GM12878 (cell line): Measurements from ENCODE around the gene SPOP. TPM values are rescaled to one million over a fixed set of nuclear protein-coding genes. Genes with fewer than 3 reads are reported as not detected.
A peak's percentile ranks its signal among the peaks of the same experiment; 100 is the strongest.

Experiments used
- BCL11A ChIP-seq: IDR thresholded peaks from 2 replicates; pipeline ENCODE4 v1.6.1; 2011; ENCODE audit warnings: low read depth, low read length
- BHLHE40 ChIP-seq, 2 experiments: fragments of 450-650 bp in 1 of 2; IDR thresholded peaks; 2 replicates each; pipeline ENCODE4 v1.6.1; 2011 to 2017; ENCODE audit warnings: low read depth in 2 of 2, borderline replicate concordance in 1 of 2, improper control_type of control experiment in 1 of 2, low read length in 1 of 2, mild to moderate bottlenecking in 1 of 2
- CHD1 ChIP-seq: IDR thresholded peaks from 2 replicates; pipeline ENCODE4 v1.6.1; 2012; ENCODE audit warnings: low read depth, low read length, improper control_type of control experiment
- FOS ChIP-seq: IDR thresholded peaks from 3 replicates; pipeline ENCODE4 v1.6.1; 2011; ENCODE audit warnings: borderline replicate concordance; ENCODE audit not compliant: insufficient read length; ENCODE audit errors: extremely low read depth
- FOXM1 ChIP-seq: IDR thresholded peaks from 2 replicates; pipeline ENCODE4 v1.6.1; 2012; ENCODE audit warnings: low read depth, mild to moderate bottlenecking, inconsistent platforms, low read length, moderate library complexity
- PAX5 ChIP-seq: IDR thresholded peaks from 2 replicates; pipeline ENCODE4 v1.6.1; 2011; ENCODE audit warnings: low read depth, low read length, borderline replicate concordance
- PML ChIP-seq: IDR thresholded peaks from 2 replicates; pipeline ENCODE4 v1.6.1; 2012; ENCODE audit warnings: low read length, inconsistent platforms
- RAD21 ChIP-seq: IDR thresholded peaks from 2 replicates; pipeline ENCODE4 v1.6.1; 2011; ENCODE audit warnings: mild to moderate bottlenecking, low read depth, low read length, moderate library complexity; ENCODE audit not compliant: insufficient read depth
- SIX5 ChIP-seq: IDR thresholded peaks from 2 replicates; pipeline ENCODE4 v1.6.1; 2011; ENCODE audit warnings: mild to moderate bottlenecking, low read depth, low read length, moderate library complexity; ENCODE audit not compliant: severe bottlenecking
- SMARCA5 ChIP-seq: fragments of 450-650 bp; IDR thresholded peaks from 2 replicates; pipeline ENCODE4 v1.6.1; 2017; ENCODE audit warnings: mild to moderate bottlenecking
- polyA plus RNA-seq, 11 experiments: library from polyadenylated mRNA; depleted of rRNA in 4 of 11; unstranded in 6 of 11; stranded (reverse) in 5 of 11; fragments of >200 nt; fragmentation: Nextera tagmentation in 4 of 11; fragmentation: Illumina TruSeq in 1 of 11; extraction: Ambion mirVana in 4 of 11; extraction: Trizol in 1 of 11; gene quantifications; 1 replicate in 1 of 11; 2 replicates in 10 of 11; pipeline versions ENCODE4 v1.2.1 to v1.2.3, GENCODE V29; 2011 to 2016; ENCODE audit warnings: inconsistent platforms in 2 of 11, missing spikeins in 2 of 11, low read depth in 1 of 11
- total RNA-seq, 4 experiments: library from RNA; depleted of rRNA in 3 of 4; stranded (reverse); fragments of >200 nt in 3 of 4; fragmentation: Illumina TruSeq in 1 of 4; extraction: Trizol in 1 of 4; gene quantifications; 2 replicates each; pipeline versions ENCODE4 v1.2.1 to v1.2.3, GENCODE V29; 2013 to 2021
- TF ChIP-seq, protein P1 (sequence below): fragments of 450-650 bp; formaldehyde crosslinking; IDR thresholded peaks from 2 replicates; pipeline ENCODE4 v1.4.0; 2020; ENCODE audit warnings: mild to moderate bottlenecking, moderate library complexity
- TF ChIP-seq, protein P2 (sequence below): fragments of 450-650 bp; IDR thresholded peaks from 2 replicates; pipeline ENCODE4 v1.6.1; 2017; ENCODE audit warnings: low read depth, mild to moderate bottlenecking, moderate library complexity

Gene SPOP
- total and polyA plus RNA-seq, 10 of the 15 experiments (the other 5 are each of a cell fraction or from before 2014, with no cell fraction given) = 35.1 to 80.4 (median 44.7) TPM

DNA sequence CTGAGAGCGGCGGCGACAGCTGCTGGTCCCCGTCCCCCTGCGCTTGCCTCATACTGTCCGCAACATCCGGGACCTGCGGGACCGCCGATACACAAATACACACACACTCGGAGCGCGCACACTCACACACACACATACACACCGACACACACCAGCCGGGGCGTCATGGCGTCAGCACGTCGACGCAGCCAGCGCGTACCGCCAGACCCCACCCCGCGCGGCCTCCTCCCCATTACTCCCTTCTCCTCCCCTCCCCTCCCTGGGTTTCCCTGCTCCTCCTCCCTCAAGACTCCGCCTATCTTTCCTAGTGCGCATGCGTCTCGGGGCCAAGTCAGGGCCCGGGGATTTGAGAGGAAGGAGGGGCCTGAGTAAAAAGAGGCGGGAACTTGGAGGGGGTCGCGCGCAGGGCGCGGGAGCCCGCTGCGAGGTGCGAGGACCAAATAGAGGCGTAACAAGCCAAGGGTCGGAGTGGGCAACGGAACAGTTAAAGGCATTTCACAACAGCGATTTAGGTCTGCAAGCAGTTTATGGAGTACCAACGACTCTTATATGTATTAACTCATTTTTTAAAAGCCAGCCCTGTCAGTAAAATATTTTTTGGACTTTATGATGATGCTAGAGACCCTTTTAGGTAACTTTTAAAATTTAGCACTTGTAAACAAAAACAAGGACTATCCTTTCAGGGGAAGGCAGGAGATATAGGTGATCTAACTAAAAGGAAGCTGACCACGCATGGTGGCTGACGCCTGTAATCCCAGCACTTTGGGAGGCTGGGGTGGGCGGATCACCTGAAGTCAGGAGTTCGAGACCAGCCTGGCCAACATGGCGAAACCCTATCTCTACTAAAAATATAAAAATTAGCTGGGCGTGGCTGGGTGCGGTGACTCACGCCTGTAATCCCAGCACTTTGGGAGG, at the start of gene SPOP (continued):
- TF ChIP-seq, protein P1, sequence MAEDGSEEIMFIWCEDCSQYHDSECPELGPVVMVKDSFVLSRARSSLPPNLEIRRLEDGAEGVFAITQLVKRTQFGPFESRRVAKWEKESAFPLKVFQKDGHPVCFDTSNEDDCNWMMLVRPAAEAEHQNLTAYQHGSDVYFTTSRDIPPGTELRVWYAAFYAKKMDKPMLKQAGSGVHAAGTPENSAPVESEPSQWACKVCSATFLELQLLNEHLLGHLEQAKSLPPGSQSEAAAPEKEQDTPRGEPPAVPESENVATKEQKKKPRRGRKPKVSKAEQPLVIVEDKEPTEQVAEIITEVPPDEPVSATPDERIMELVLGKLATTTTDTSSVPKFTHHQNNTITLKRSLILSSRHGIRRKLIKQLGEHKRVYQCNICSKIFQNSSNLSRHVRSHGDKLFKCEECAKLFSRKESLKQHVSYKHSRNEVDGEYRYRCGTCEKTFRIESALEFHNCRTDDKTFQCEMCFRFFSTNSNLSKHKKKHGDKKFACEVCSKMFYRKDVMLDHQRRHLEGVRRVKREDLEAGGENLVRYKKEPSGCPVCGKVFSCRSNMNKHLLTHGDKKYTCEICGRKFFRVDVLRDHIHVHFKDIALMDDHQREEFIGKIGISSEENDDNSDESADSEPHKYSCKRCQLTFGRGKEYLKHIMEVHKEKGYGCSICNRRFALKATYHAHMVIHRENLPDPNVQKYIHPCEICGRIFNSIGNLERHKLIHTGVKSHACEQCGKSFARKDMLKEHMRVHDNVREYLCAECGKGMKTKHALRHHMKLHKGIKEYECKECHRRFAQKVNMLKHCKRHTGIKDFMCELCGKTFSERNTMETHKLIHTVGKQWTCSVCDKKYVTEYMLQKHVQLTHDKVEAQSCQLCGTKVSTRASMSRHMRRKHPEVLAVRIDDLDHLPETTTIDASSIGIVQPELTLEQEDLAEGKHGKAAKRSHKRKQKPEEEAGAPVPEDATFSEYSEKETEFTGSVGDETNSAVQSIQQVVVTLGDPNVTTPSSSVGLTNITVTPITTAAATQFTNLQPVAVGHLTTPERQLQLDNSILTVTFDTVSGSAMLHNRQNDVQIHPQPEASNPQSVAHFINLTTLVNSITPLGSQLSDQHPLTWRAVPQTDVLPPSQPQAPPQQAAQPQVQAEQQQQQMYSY (CRISPR knock-in tag) = no peak
- TF ChIP-seq CHD1 (no peak), BHLHE40 (IDR thresholded peaks at IDR 0.05; ENCODE audit: borderline replicate concordance in 1 of 2, low read depth in 2 of 2, low read length in 1 of 2) (peak; percentile 8 to 61; a peak in 1 of 4 replicates), SIX5 (peak; percentile 17), BCL11A (no peak), PML (no peak), FOS (no peak), PAX5 (no peak), FOXM1 (no peak), RAD21 (no peak), SMARCA5 (no peak)
- TF ChIP-seq, protein P2, sequence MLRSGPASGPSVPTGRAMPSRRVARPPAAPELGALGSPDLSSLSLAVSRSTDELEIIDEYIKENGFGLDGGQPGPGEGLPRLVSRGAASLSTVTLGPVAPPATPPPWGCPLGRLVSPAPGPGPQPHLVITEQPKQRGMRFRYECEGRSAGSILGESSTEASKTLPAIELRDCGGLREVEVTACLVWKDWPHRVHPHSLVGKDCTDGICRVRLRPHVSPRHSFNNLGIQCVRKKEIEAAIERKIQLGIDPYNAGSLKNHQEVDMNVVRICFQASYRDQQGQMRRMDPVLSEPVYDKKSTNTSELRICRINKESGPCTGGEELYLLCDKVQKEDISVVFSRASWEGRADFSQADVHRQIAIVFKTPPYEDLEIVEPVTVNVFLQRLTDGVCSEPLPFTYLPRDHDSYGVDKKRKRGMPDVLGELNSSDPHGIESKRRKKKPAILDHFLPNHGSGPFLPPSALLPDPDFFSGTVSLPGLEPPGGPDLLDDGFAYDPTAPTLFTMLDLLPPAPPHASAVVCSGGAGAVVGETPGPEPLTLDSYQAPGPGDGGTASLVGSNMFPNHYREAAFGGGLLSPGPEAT = peak; percentile 87
- TF ChIP-seq, all 136 proteins: peak for 43
